ENCODE measurements around the gene HACL1. TPM values are rescaled to one million over a fixed set of nuclear protein-coding genes. Genes with fewer than 3 reads are reported as not detected.

HACL1 gene
- total RNA-seq, 1 experiment from 2014 or later, result 20.5 TPM

- no peaks in the 10 kb centered on the region for H3K79me2 ChIP-seq (ENCODE audit: insufficient read depth, low read length)
- H3K4me2 ChIP-seq (ENCODE audit: low read length), result no peak overlapping the region
- no peaks in the 10 kb centered on the region for H4K20me1 ChIP-seq (ENCODE audit: insufficient read depth)
- no peaks in the 10 kb centered on the region for H3K9me3 ChIP-seq (ENCODE audit: control insufficient read depth in 1 of 2, insufficient read depth in 1 of 2, low read depth in 1 of 2, low read length in 2 of 2)
- no peak overlapping the region for H3K27ac ChIP-seq (ENCODE audit: low read depth, low read length)
- DNase-seq (ENCODE audit: low read depth, low spot score) (no peak), ATAC-seq (no peak)
- BruUV-seq (replicated peaks), result no TSS peak
- RAD21 ChIA-PET (ENCODE audit: low non-redundant PET in 1 of 2, low total read pairs in 2 of 2, uncharacterized antibody in 2 of 2, unreplicated experiment in 2 of 2), result no interaction called here
- H3K4me1 ChIP-seq (ENCODE audit: control insufficient read depth in 1 of 2, insufficient read depth in 2 of 2, low read length in 2 of 2), result no peaks in the 10 kb centered on the region
- H3K9me2 ChIP-seq (ENCODE audit: insufficient read depth), result no peaks in the 10 kb centered on the region
- H3K36me3 ChIP-seq (ENCODE audit: control insufficient read depth in 1 of 2, insufficient read depth in 2 of 2, low read length in 2 of 2), result no peaks in the 10 kb centered on the region
- POLR2A ChIA-PET, result no interaction called here
- CTCF ChIA-PET, result no interaction called here
- intact Hi-C loops (cut with micrococcal nuclease), result no loop called here
- no peak for TF ChIP-seq POLR2AphosphoS5 (IDR thresholded peaks at IDR 0.05; ENCODE audit: low read depth, low read length)
- TF ChIP-seq FOSL1 (IDR thresholded peaks at IDR 0.05; ENCODE audit: low read depth), result no peak
- no peak for TF ChIP-seq CTCF (IDR thresholded peaks at IDR 0.05 in 2 of 3, conservative IDR thresholded peaks at IDR 0.05 in 1 of 3; ENCODE audit: borderline replicate concordance in 1 of 3, insufficient read depth in 1 of 3, low read depth in 2 of 3, low read length in 2 of 3)
- TF ChIP-seq SRF (IDR thresholded peaks at IDR 0.05; ENCODE audit: low read depth), result no peak
- TF ChIP-seq SP1 (IDR thresholded peaks at IDR 0.05; ENCODE audit: low read depth), result no peak
- TF ChIP-seq EGR1 (IDR thresholded peaks at IDR 0.05; ENCODE audit: low read depth), result no peak
- no peak for TF ChIP-seq ATF3 (IDR thresholded peaks at IDR 0.05)
- TF ChIP-seq EZH2 (IDR thresholded peaks at IDR 0.05), result no peak
- no peak for TF ChIP-seq ZBTB33 (IDR thresholded peaks at IDR 0.05; ENCODE audit: extremely low read depth, insufficient replicate concordance, low read length)
- TF ChIP-seq EZH2phosphoT487 (IDR thresholded peaks at IDR 0.05; ENCODE audit: borderline replicate concordance), result no peak
- no peak for TF ChIP-seq YY1 (IDR thresholded peaks at IDR 0.05; ENCODE audit: extremely low read depth, insufficient replicate concordance, low read depth, low read length)
- no peak for TF ChIP-seq POLR2A (IDR thresholded peaks at IDR 0.05; ENCODE audit: borderline replicate concordance, extremely low read depth, insufficient read depth, insufficient read length)
- no peak overlapping the region for H3K4me3 ChIP-seq (replicated peaks in 1 of 2; ENCODE audit: low read depth in 1 of 2, low read length in 2 of 2)
- no peak overlapping the region for H3K9ac ChIP-seq (ENCODE audit: low read length)
- no peaks in the 10 kb centered on the region for H3K27me3 ChIP-seq (ENCODE audit: insufficient read depth, low read length)
- no peak overlapping the region for H2AFZ ChIP-seq (ENCODE audit: low read depth, low read length, poor library complexity, severe bottlenecking)
These were observed 49.5 kb downstream of the HACL1 start for GRCh38 chr3:15551902-15552301.
